ENCODE measurements around the gene ARAP1.

GRCh38 chr11:72752088-72752914 is at the start of gene ARAP1:
- TF ChIP-seq CTCF (conservative IDR thresholded peaks at IDR 0.05), result no peak
- TF ChIP-seq EZH2 (IDR thresholded peaks at IDR 0.05; ENCODE audit: low read depth), result no peak
